SU-DHL-6 (cell line): ENCODE results near the gene CCT5.
"Not testable (repeated sequence)": the region's sequence is repeated elsewhere in the genome, so short reads cannot be mapped to it uniquely, and the experiment has no call there.

ENCODE experiments used
- H2AFZ ChIP-seq: fragments of 200-600 bp; sonication (generic); 2 replicates; pipeline ENCODE4 v1.6.1; 2014; ENCODE audit warnings: low read depth, mild to moderate bottlenecking, moderate library complexity, mixed read lengths, antibody characterized with exemption, low read length; ENCODE audit not compliant: severe bottlenecking
- H3F3A ChIP-seq: fragments of 200-600 bp; shearing (Covaris generic); 2 replicates; pipeline ENCODE4 v1.6.0; 2016; ENCODE audit warnings: antibody characterized with exemption, mild to moderate bottlenecking; ENCODE audit not compliant: insufficient read depth
- H3K27ac ChIP-seq: fragments of 200-600 bp; sonication (generic); 2 replicates; pipeline ENCODE4 v1.5.1; 2016; ENCODE audit warnings: low read depth, mild to moderate bottlenecking, low read length, moderate library complexity, mixed read lengths
- H3K27me3 ChIP-seq: fragments of 200-600 bp; sonication (generic), shearing (Covaris generic); 2 replicates; pipeline ENCODE4 v1.6.0; 2014; ENCODE audit warnings: mild to moderate bottlenecking, low read length
- H3K36me3 ChIP-seq: fragments of 200-600 bp; sonication (generic); 2 replicates; pipeline ENCODE4 v1.6.1; 2014; ENCODE audit warnings: mild to moderate bottlenecking, low read length, mixed read lengths
- H3K4me2 ChIP-seq: fragments of 300-600, 200-600 bp; shearing (Covaris generic), sonication (generic); 2 replicates; pipeline ENCODE4 v1.6.0; 2014; ENCODE audit warnings: low read length, low read depth, mild to moderate bottlenecking; ENCODE audit not compliant: poor library complexity, severe bottlenecking
- H3K4me3 ChIP-seq: fragments of 200-600 bp; sonication (generic); 2 replicates; pipeline ENCODE4 v1.5.1; 2014; ENCODE audit warnings: antibody characterized with exemption, low read length, mild to moderate bottlenecking, mixed read lengths; ENCODE audit not compliant: insufficient read depth, poor library complexity, severe bottlenecking
- H3K79me2 ChIP-seq: fragments of 200-600 bp; sonication (generic); 2 replicates; pipeline ENCODE4 v1.6.1; 2014; ENCODE audit warnings: mild to moderate bottlenecking, low read length, moderate library complexity; ENCODE audit not compliant: insufficient read depth
- H3K9ac ChIP-seq: fragments of 200-600 bp; sonication (generic); 2 replicates; pipeline ENCODE4 v1.7.0; 2014; ENCODE audit warnings: mild to moderate bottlenecking, low read length
- H3K9me2 ChIP-seq: fragments of 200-600 bp; sonication (generic); replicated peaks from 2 replicates; pipeline ENCODE4 v1.6.1; 2014; ENCODE audit warnings: low read length; ENCODE audit not compliant: insufficient read depth
- H3K9me3 ChIP-seq: fragments of 200-600 bp; sonication (generic); 2 replicates; pipeline ENCODE4 v1.6.1; 2014; ENCODE audit warnings: low read length, mixed read lengths; ENCODE audit not compliant: insufficient read depth
- H4K20me1 ChIP-seq: fragments of 200-600 bp; sonication (generic); 2 replicates; pipeline ENCODE4 v1.6.1; 2014; ENCODE audit warnings: low read depth, mild to moderate bottlenecking, antibody characterized with exemption, low read length, moderate library complexity, mixed read lengths
- CTCF ChIP-seq: fragments of 200-600 bp; sonication (generic); IDR thresholded peaks from one replicate; pipeline ENCODE4 v1.5.1; 2017; ENCODE audit warnings: antibody characterized with exemption, mild to moderate bottlenecking, low read length, moderate library complexity; ENCODE audit not compliant: insufficient read depth, poor library complexity, severe bottlenecking
- EZH2phosphoT487 ChIP-seq: fragments of 200-600 bp; sonication (generic), shearing (Covaris generic); conservative IDR thresholded peaks from 2 replicates; pipeline ENCODE4 v1.6.1; 2018; ENCODE audit warnings: mild to moderate bottlenecking, antibody characterized with exemption, low read length, moderate library complexity, mixed read lengths

CCT5 gene

GRCh38 chr5:10266839-10267238 lies 16.8 kb downstream of the CCT5 start:
- H3K79me2 ChIP-seq: no peaks in the 10 kb centered on the region
- no peak overlapping the region for H3K4me2 ChIP-seq
- peaks cover 42% of the 10 kb centered on the region for H3F3A ChIP-seq
- peaks cover 31% of the 10 kb centered on the region for H3K36me3 ChIP-seq
- H3K9me3 ChIP-seq: no peaks in the 10 kb centered on the region
- H3K9ac ChIP-seq: no peak overlapping the region
- H4K20me1 ChIP-seq: peaks cover 5% of the 10 kb centered on the region; the same call in 1 of the 2 replicates
- no peak overlapping the region for H3K4me3 ChIP-seq
- H3K27me3 ChIP-seq: no peaks in the 10 kb centered on the region
- H3K9me2 ChIP-seq: no peaks in the 10 kb centered on the region
- no peak for TF ChIP-seq CTCF
- TF ChIP-seq EZH2phosphoT487: no peak
- no peak overlapping the region for H3K27ac ChIP-seq
- H2AFZ ChIP-seq: no peak overlapping the region

- Histone ChIP-seq H4K20me1 (0 out of 2 replicates have a peak, but pooled peaks cover 5% of the 10 kb centered on the region), H3K4me3 (no peak overlapping the region), H3K27me3 (no peaks in the 10 kb centered on the region), H3K4me2 (no peak overlapping the region), H3K9me3 (no peaks in the 10 kb centered on the region), H2AFZ (no peak overlapping the region), H3K27ac (no peak overlapping the region), H3F3A (peaks cover 37% of the 10 kb centered on the region), H3K9ac (no peak overlapping the region), H3K36me3 (peaks cover 19% of the 10 kb centered on the region), H3K9me2 (no peaks in the 10 kb centered on the region), H3K79me2 (no peaks in the 10 kb centered on the region)
- no peak for TF ChIP-seq EZH2phosphoT487
- TF ChIP-seq CTCF: no peak
These were observed 18.0 kb downstream of the CCT5 start for GRCh38 chr5:10268100-10268499.

- no peak overlapping the region for H3K9ac ChIP-seq
These were observed 22.2 kb downstream of the CCT5 start for GRCh38 chr5:10272053-10272874.

GRCh38 chr5:10272875-10273209 lies 22.8 kb downstream of the CCT5 start:
- H3K9me3 ChIP-seq, H3K4me3 ChIP-seq, H3K9ac ChIP-seq, H3K9me2 ChIP-seq, H3K27ac ChIP-seq, H3K27me3 ChIP-seq, H4K20me1 ChIP-seq, H3K36me3 ChIP-seq, H2AFZ ChIP-seq, H3K4me2 ChIP-seq, H3F3A ChIP-seq, H3K79me2 ChIP-seq: not testable (repeated sequence)

More at GRCh38 chr5:10272053-10272874, 22.2 kb downstream of the CCT5 start:
- TF ChIP-seq EZH2phosphoT487: no peak
- TF ChIP-seq CTCF: no peak
- no peak overlapping the region for H3K4me2 ChIP-seq
- H3K27ac ChIP-seq: no peak overlapping the region
- H2AFZ ChIP-seq: no peak overlapping the region
- H3K9me3 ChIP-seq: no peaks in the 10 kb centered on the region
- no peaks in the 10 kb centered on the region for H3K79me2 ChIP-seq
- no peaks in the 10 kb centered on the region for H3K27me3 ChIP-seq
- H3K4me3 ChIP-seq: no peak overlapping the region
- H3F3A ChIP-seq: peaks cover 2% of the 10 kb centered on the region; the same call in 1 of the 2 replicates
- H4K20me1 ChIP-seq: no peaks in the 10 kb centered on the region
- H3K36me3 ChIP-seq: no peaks in the 10 kb centered on the region
- no peaks in the 10 kb centered on the region for H3K9me2 ChIP-seq
